Endothelial cell (in vitro differentiated cells): ENCODE results near the gene TRDN. TPM values are rescaled to one million over a fixed set of nuclear protein-coding genes. Genes with fewer than 3 reads are reported as not detected.

Source experiments
- DNase-seq: peaks from one replicate; pipeline ENCODE4 v3.0.0; 2021; ENCODE audit warnings: low spot score
- H3K27ac Mint-ChIP-seq: one replicate; pipeline ENCODE4 v1.8.0; 2021; ENCODE audit warnings: mixed read lengths, inconsistent platforms; ENCODE audit not compliant: unreplicated experiment
- H3K27me3 Mint-ChIP-seq: one replicate; pipeline ENCODE4 v1.8.0; 2021; ENCODE audit warnings: mild to moderate bottlenecking, moderate library complexity, mixed read lengths, inconsistent platforms; ENCODE audit not compliant: unreplicated experiment
- H3K36me3 Mint-ChIP-seq: one replicate; pipeline ENCODE4 v1.8.0; 2021; ENCODE audit warnings: mild to moderate bottlenecking, low read depth, mixed read lengths, inconsistent platforms; ENCODE audit not compliant: unreplicated experiment
- H3K4me1 Mint-ChIP-seq: one replicate; pipeline ENCODE4 v1.8.0; 2021; ENCODE audit warnings: mild to moderate bottlenecking, mixed read lengths, inconsistent platforms; ENCODE audit not compliant: unreplicated experiment
- H3K4me3 Mint-ChIP-seq: one replicate; pipeline ENCODE4 v1.8.0; 2021; ENCODE audit warnings: mild to moderate bottlenecking, mixed read lengths, inconsistent platforms; ENCODE audit not compliant: unreplicated experiment
- H3K9me3 Mint-ChIP-seq: one replicate; pipeline ENCODE4 v1.8.0; 2021; ENCODE audit warnings: mixed read lengths, inconsistent platforms; ENCODE audit not compliant: unreplicated experiment
- total RNA-seq: library from RNA; stranded (reverse); fragmentation: NEBNext Ultra II Directional; extraction: Animal tissue kit (Norgen Biotek cat#: 25700); gene quantifications from one replicate; pipeline ENCODE4 v1.2.1, GENCODE V29; 2021; ENCODE audit not compliant: unreplicated experiment
- TF ChIP-seq, protein P1 (sequence below): fragments of 200-600 bp; sonication (generic); IDR thresholded peaks from one replicate; pipeline ENCODE4 v1.5.0; 2021; ENCODE audit warnings: antibody characterized with exemption; ENCODE audit not compliant: unreplicated experiment

The TRDN gene
- total RNA-seq, 1 donor from 2014 or later: 9.1 TPM

DNA sequence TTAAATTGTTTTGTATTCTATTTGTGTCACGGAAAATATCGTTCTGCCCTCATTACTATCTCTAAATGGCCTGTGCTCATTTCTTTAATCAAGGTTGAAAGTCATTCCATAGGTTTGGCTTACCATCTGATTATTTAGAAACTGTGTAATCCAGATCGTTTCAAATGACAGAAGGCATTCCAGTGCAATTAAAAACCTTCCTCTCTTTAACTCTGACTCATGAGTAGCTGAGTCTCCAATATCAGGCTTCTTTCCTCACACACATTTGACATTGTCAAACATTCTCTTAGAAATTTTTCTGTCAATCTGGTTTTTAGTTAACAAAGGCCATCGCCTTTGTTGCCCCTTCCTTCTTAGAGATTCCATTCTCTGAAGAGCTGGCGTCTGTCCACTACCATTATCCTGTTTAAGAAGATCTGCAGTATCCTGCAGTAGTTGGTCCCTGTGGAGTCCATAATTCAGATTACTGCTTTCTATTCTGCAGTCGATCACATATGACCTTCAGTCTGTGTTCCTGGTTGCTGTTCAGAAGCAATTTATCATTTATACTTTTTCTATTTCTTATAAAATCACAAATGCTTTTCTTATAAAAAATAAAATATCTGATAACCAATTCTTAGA, 3.9 kb upstream of the TRDN start:
- Mint-ChIP-seq H3K4me3 (no peak overlapping the region), H3K9me3 (no peaks in the 10 kb centered on the region), H3K4me1 (peaks cover 8% of the 10 kb centered on the region), H3K27me3 (no peaks in the 10 kb centered on the region), H3K27ac (no peak overlapping the region), H3K36me3 (no peaks in the 10 kb centered on the region)
- TF ChIP-seq, protein P1, sequence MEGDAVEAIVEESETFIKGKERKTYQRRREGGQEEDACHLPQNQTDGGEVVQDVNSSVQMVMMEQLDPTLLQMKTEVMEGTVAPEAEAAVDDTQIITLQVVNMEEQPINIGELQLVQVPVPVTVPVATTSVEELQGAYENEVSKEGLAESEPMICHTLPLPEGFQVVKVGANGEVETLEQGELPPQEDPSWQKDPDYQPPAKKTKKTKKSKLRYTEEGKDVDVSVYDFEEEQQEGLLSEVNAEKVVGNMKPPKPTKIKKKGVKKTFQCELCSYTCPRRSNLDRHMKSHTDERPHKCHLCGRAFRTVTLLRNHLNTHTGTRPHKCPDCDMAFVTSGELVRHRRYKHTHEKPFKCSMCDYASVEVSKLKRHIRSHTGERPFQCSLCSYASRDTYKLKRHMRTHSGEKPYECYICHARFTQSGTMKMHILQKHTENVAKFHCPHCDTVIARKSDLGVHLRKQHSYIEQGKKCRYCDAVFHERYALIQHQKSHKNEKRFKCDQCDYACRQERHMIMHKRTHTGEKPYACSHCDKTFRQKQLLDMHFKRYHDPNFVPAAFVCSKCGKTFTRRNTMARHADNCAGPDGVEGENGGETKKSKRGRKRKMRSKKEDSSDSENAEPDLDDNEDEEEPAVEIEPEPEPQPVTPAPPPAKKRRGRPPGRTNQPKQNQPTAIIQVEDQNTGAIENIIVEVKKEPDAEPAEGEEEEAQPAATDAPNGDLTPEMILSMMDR: no peak
- DNase-seq: no peak

DNA sequence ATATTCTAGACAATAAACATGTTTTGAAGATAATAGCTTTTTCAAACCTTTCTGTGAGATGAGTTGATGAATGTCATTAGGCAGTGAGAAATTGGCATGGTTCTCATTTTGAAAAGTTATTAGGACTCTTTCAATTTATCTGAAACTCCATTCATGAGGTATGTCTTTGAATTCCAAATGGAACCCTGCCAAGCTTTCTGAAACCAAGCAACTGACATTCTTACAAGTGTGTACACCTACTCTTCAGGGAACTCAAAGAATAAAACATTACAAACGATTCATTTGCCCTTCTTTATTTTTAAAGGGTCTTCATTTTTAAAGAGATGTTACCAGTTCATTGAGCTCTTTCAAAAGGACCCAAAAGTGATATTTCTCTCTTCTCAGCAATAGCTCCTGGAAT, 2.1 kb upstream of the TRDN start:
- H3K27me3 Mint-ChIP-seq: no peaks in the 10 kb centered on the region
- TF ChIP-seq, protein P1: no peak
- no peak overlapping the region for H3K4me3 Mint-ChIP-seq
- no peak overlapping the region for H3K27ac Mint-ChIP-seq
- DNase-seq: no peak
- peaks cover 8% of the 10 kb centered on the region for H3K4me1 Mint-ChIP-seq
- H3K36me3 Mint-ChIP-seq: no peaks in the 10 kb centered on the region
- no peaks in the 10 kb centered on the region for H3K9me3 Mint-ChIP-seq

DNA sequence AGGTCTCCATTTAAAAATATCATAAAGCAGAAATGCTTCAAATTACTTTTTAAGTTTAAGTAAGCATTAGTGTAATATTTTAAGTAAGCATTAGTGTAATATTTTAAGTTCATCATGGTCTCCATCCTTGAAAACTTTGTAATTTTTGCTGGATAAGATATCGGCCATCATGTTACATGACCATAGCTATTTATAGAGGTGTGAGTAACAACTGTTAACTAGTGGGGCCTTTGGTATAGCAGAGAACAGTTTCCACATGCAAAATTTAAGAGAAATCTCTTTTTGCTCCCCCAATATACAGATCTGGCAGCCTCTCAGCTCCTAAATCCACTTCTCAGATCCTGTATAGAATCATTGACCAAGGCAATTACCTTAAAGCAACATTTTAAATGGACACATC, 468 bp downstream of the TRDN start:
- Mint-ChIP-seq H3K4me3 (no peak overlapping the region), H3K27ac (no peak overlapping the region), H3K36me3 (no peaks in the 10 kb centered on the region), H3K9me3 (no peaks in the 10 kb centered on the region), H3K27me3 (no peaks in the 10 kb centered on the region), H3K4me1 (peaks cover 5% of the 10 kb centered on the region)
- TF ChIP-seq, protein P1: no peak
- DNase-seq: no peak

DNA sequence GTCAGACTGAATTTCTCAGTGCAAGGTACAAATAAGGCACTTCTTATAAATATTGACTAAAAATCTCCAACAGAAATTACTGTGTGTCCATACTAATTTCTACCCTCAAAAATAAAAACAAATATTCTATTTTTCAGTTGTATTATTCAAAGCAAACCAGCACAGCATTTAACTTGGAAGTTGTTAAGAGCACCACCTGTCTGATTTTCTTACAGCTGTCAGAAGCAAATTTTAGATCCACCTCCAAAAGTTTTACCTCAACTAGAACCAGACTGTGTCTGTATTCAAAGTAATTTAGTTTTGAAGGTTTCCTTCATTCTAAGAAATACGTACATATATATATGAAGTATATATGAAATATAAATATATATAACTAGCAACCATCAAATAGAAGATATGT, 1.2 kb downstream of the TRDN start:
- no peak overlapping the region for H3K27ac Mint-ChIP-seq
- TF ChIP-seq, protein P1: no peak
- no peak for DNase-seq

DNA sequence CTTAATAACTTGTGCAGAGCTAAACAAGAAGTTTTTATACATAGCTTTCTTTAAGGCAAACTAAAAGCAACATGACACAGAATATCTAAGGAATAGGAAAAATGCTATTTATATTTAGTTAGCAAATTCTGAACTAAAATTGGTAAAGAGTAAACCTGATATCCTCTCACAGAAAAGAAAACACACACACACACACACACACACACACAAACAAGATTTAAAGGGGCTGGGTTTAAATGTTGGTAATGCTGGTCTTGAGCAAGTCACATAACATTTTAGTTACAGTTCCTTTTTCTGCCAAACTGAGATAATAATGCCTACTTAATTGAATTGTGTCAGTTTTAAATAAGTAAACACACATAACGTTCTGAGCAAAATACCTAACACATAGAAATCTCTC, 1.6 kb downstream of the TRDN start:
- H3K27ac Mint-ChIP-seq: no peak overlapping the region
- H3K4me3 Mint-ChIP-seq: no peak overlapping the region
- H3K4me1 Mint-ChIP-seq: peaks cover 4% of the 10 kb centered on the region
- TF ChIP-seq, protein P1: no peak
- H3K9me3 Mint-ChIP-seq: no peaks in the 10 kb centered on the region
- no peaks in the 10 kb centered on the region for H3K27me3 Mint-ChIP-seq
- no peaks in the 10 kb centered on the region for H3K36me3 Mint-ChIP-seq
- DNase-seq: no peak

More for the DNA sequence above, 1.2 kb downstream of the TRDN start:
- H3K4me3 Mint-ChIP-seq: no peak overlapping the region
- no peaks in the 10 kb centered on the region for H3K9me3 Mint-ChIP-seq
- no peaks in the 10 kb centered on the region for H3K27me3 Mint-ChIP-seq
- peaks cover 4% of the 10 kb centered on the region for H3K4me1 Mint-ChIP-seq
- no peaks in the 10 kb centered on the region for H3K36me3 Mint-ChIP-seq
